ENCODE measurements around the gene SCN2A. TPM values are rescaled to one million over a fixed set of nuclear protein-coding genes. Genes with fewer than 3 reads are reported as not detected.
A peak's percentile ranks its signal among the peaks of the same experiment; 100 is the strongest.

SCN2A gene
- total and polyA plus RNA-seq, 10 of the 15 experiments (the other 5 are each of a cell fraction or from before 2014, with no cell fraction given): 0.01 TPM; not detected in 8

GRCh38 chr2:165193178-165193777 lies 45.9 kb upstream of the SCN2A start (continued):
- TF ChIP-seq CREM (IDR thresholded peaks at IDR 0.05; ENCODE audit: low read depth): no peak
- no peak for TF ChIP-seq STAT1 (conservative IDR thresholded peaks at IDR 0.05)
- TF ChIP-seq RB1 (IDR thresholded peaks at IDR 0.05; ENCODE audit: borderline replicate concordance): no peak
- TF ChIP-seq CBFB (IDR thresholded peaks at IDR 0.05; ENCODE audit: low read depth): no peak
- no peak for TF ChIP-seq WRNIP1 (IDR thresholded peaks at IDR 0.05; ENCODE audit: borderline replicate concordance, low read depth, low read length)
- peak; percentile 78 for TF ChIP-seq RUNX3 (IDR thresholded peaks at IDR 0.05; ENCODE audit: low read length)
- no peak for TF ChIP-seq TCF12 (IDR thresholded peaks at IDR 0.05; ENCODE audit: low read depth, low read length)
- TF ChIP-seq USF1 (IDR thresholded peaks at IDR 0.05; ENCODE audit: borderline replicate concordance, extremely low read length, insufficient read depth, low read depth, low read length): no peak
- no peak for TF ChIP-seq SIN3A (IDR thresholded peaks at IDR 0.05; ENCODE audit: low read depth, low read length)
- TF ChIP-seq BMI1 (IDR thresholded peaks at IDR 0.05; ENCODE audit: borderline replicate concordance): no peak
- TF ChIP-seq DPF2 (IDR thresholded peaks at IDR 0.05): no peak
- no peak for TF ChIP-seq ZBTB33 (IDR thresholded peaks at IDR 0.05)
- TF ChIP-seq SREBF1 (IDR thresholded peaks at IDR 0.05; ENCODE audit: low read length): no peak
- no peak for TF ChIP-seq ATF3 (IDR thresholded peaks at IDR 0.05; ENCODE audit: borderline replicate concordance, extremely low read depth, low read depth, low read length)
- TF ChIP-seq NR2C1 (IDR thresholded peaks at IDR 0.05): no peak
- TF ChIP-seq HDGF (IDR thresholded peaks at IDR 0.05): no peak
- no peak for TF ChIP-seq CREB1 (IDR thresholded peaks at IDR 0.05; ENCODE audit: low read depth)
- no peak for TF ChIP-seq SUZ12 (IDR thresholded peaks at IDR 0.05; ENCODE audit: unreplicated experiment)
- TF ChIP-seq BCL3 (IDR thresholded peaks at IDR 0.05; ENCODE audit: borderline replicate concordance, insufficient read depth, low read depth, low read length, poor library complexity, severe bottlenecking): no peak
- TF ChIP-seq ZZZ3 (IDR thresholded peaks at IDR 0.05; ENCODE audit: control insufficient read depth, insufficient read length, low read depth): no peak
- TF ChIP-seq IRF4 (IDR thresholded peaks at IDR 0.05; ENCODE audit: low read depth, low read length): no peak
- TF ChIP-seq SRF (IDR thresholded peaks at IDR 0.05; ENCODE audit: low read depth in 2 of 2, low read length in 2 of 2): no peak
- TF ChIP-seq KAT2A (conservative IDR thresholded peaks at IDR 0.05; ENCODE audit: control insufficient read depth, low read depth, low read length): no peak
